Kasumi-1 (cell line): ENCODE measurements around the gene FAM78A.
"Not testable (repeated sequence)": the region's sequence is repeated elsewhere in the genome, so short reads cannot be mapped to it uniquely, and the experiment has no call there.

ENCODE experiments used
- DNase-seq, 2 experiments: peaks; one replicate each; lab custom pipeline; 2025; lab: John Stamatoyannopoulos, UW

The FAM78A gene

GRCh38 chr9:131237931-131238401 lies 38.3 kb downstream of the FAM78A start:
- DNase-seq = peak; percentile 71 to 86

- no peak for DNase-seq
These were observed 39.0 kb downstream of the FAM78A start for GRCh38 chr9:131237291-131237690.

GRCh38 chr9:131236761-131237160 lies 39.5 kb downstream of the FAM78A start:
- DNase-seq = no peak

GRCh38 chr9:131236161-131236560 lies 40.1 kb downstream of the FAM78A start:
- no peak for DNase-seq

- no peak for DNase-seq
These were observed 40.8 kb downstream of the FAM78A start for GRCh38 chr9:131235480-131235851.

GRCh38 chr9:131234799-131235479 lies 41.4 kb downstream of the FAM78A start:
- DNase-seq = no peak

- no peak for DNase-seq
These were observed 42.3 kb downstream of the FAM78A start for GRCh38 chr9:131233995-131234394.

- no peak for DNase-seq
These were observed 42.8 kb downstream of the FAM78A start for GRCh38 chr9:131233556-131233955.

GRCh38 chr9:131228988-131229387 lies 47.3 kb downstream of the FAM78A start:
- no peak for DNase-seq

- DNase-seq = no peak
These were observed 48.3 kb downstream of the FAM78A start for GRCh38 chr9:131227959-131228460.

- DNase-seq = no peak
These were observed 49.0 kb downstream of the FAM78A start for GRCh38 chr9:131227112-131227958.

GRCh38 chr9:131226226-131226625 lies 50.1 kb downstream of the FAM78A start:
- no peak for DNase-seq

- DNase-seq = no peak
These were observed 53.9 kb downstream of the FAM78A start for GRCh38 chr9:131222460-131222859.

- no peak for DNase-seq
These were observed 55.8 kb downstream of the FAM78A start for GRCh38 chr9:131220485-131220884.

- DNase-seq = no peak
These were observed 57.9 kb downstream of the FAM78A start for GRCh38 chr9:131218370-131218769.

- DNase-seq = no peak
These were observed 58.8 kb downstream of the FAM78A start for GRCh38 chr9:131217331-131218031.

GRCh38 chr9:131216806-131217205 lies 59.5 kb downstream of the FAM78A start:
- DNase-seq = no peak

GRCh38 chr9:131214876-131215275 lies 61.4 kb downstream of the FAM78A start:
- no peak for DNase-seq

- DNase-seq = no peak
These were observed 61.9 kb downstream of the FAM78A start for GRCh38 chr9:131214286-131214856.

GRCh38 chr9:131211920-131212319 lies 64.4 kb downstream of the FAM78A start:
- DNase-seq = not testable (repeated sequence)
